ENCODE measurements around the gene EFS. TPM values are rescaled to one million over a fixed set of nuclear protein-coding genes. Genes with fewer than 3 reads are reported as not detected.

The EFS gene
- polyA plus RNA-seq, 3 donors, result not detected

DNA sequence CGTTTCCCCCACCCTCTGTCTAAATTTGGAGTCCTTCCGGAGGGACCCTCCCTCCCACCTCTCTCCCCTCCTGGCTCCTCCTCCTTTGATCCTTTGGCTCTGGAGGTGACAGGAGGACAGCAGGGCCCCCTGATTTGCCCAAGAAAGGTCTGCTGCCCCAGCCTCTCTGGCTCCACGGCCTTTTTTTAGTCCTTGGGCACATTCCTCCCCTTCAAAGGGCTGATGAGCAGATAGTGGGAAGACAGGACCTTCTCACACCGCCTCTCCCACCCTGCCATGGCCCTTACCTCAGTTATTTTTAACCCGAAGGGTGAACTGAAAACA lies 43.3 kb upstream of the EFS start:
- Histone ChIP-seq H4K20me1 (ENCODE audit: insufficient read depth, low read length) (no peaks in the 10 kb centered on the region), H3K9me3 (replicated peaks in 1 of 2; ENCODE audit: control insufficient read depth in 1 of 2, insufficient read depth in 1 of 2, low read length in 2 of 2) (no peaks in the 10 kb centered on the region), H3K4me3 (replicated peaks in 1 of 3; ENCODE audit: low read depth in 2 of 3, low read length in 3 of 3) (no peak overlapping the region), H2AFZ (ENCODE audit: insufficient read depth, low read depth, low read length, poor library complexity, severe bottlenecking) (no peak overlapping the region), H3K27ac (ENCODE audit: low read depth in 1 of 2, low read length in 2 of 2) (no peak overlapping the region), H3K36me3 (replicated peaks in 1 of 2; ENCODE audit: control insufficient read depth in 1 of 2, insufficient read depth in 2 of 2, low read length in 2 of 2) (no peaks in the 10 kb centered on the region), H3K4me2 (replicated peaks; ENCODE audit: extremely low read depth, low read length, poor library complexity, severe bottlenecking) (no peak overlapping the region), H3K9ac (ENCODE audit: insufficient read depth, low read length, poor library complexity, severe bottlenecking) (no peak overlapping the region), H3K4me1 (ENCODE audit: control insufficient read depth in 1 of 2, insufficient read depth in 2 of 2, low read length in 2 of 2) (no peaks in the 10 kb centered on the region), H3K27me3 (ENCODE audit: control insufficient read depth in 2 of 2, insufficient read depth in 2 of 2, low read length in 2 of 2) (no peaks in the 10 kb centered on the region), H3K79me2 (ENCODE audit: insufficient read depth, low read length) (no peaks in the 10 kb centered on the region)
- DNase-seq, result no peak
- TF ChIP-seq, protein P1, sequence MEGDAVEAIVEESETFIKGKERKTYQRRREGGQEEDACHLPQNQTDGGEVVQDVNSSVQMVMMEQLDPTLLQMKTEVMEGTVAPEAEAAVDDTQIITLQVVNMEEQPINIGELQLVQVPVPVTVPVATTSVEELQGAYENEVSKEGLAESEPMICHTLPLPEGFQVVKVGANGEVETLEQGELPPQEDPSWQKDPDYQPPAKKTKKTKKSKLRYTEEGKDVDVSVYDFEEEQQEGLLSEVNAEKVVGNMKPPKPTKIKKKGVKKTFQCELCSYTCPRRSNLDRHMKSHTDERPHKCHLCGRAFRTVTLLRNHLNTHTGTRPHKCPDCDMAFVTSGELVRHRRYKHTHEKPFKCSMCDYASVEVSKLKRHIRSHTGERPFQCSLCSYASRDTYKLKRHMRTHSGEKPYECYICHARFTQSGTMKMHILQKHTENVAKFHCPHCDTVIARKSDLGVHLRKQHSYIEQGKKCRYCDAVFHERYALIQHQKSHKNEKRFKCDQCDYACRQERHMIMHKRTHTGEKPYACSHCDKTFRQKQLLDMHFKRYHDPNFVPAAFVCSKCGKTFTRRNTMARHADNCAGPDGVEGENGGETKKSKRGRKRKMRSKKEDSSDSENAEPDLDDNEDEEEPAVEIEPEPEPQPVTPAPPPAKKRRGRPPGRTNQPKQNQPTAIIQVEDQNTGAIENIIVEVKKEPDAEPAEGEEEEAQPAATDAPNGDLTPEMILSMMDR (IDR thresholded peaks at IDR 0.05), result no peak
- H3K4me1 Mint-ChIP-seq, result peaks cover 1% of the 10 kb centered on the region
- no peak overlapping the region for H3K27ac Mint-ChIP-seq
- WGBS (ENCODE audit: insufficient coverage), result 100% methylated on average over 1 of the region's 5 CpGs
- no peaks in the 10 kb centered on the region for H3K36me3 Mint-ChIP-seq
- H3K9me3 Mint-ChIP-seq, result no peaks in the 10 kb centered on the region
- H3K4me3 Mint-ChIP-seq, result no peak overlapping the region
- intact Hi-C loops (cut with micrococcal nuclease), result no loop called here
- H3K27me3 Mint-ChIP-seq (ENCODE audit: low read depth in 3 of 3), result peaks cover 2 to 30% (median 3%) of the 10 kb centered on the region in 3 donors

DNA sequence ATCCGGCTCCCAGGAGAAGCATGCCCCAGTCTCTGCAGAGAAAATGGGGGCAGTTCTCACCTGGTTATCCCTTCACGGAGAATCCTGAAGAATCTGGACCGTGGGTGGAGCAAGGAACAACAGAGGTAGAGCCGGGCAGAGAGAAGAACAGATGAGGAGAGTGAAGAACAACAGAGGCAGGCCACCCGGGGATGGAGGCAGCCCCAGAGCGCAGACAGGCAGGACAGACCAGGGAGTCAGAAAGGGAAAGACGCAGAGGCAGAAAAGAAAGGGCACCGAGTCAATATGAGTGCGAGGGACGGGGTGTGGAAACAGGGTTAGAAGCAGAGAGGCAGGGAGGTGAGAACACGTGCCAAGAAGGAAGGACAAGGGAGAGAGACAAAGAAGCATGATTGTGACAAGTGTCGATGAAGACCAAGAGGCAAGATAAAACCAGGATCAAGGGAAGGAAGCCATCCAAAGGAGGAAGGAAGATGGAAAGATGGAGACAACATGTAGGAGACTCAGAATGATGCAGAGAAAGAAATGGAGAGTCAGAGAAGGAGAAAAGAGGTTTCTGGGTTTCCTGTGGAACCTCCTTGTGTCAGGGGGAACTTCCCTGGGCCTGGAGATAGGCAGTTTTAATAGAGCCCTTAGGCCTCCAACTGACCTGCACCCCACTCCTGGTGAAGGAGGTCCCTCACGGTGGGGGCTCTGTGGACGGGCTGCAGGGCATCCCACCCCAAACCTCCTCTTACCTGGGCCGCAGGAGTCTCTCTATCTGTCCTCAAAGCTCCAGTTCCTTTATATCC lies 42.7 kb upstream of the EFS start, which contains the start of gene MYH6:
Gene MYH6, minus strand, starts transcription at position 758 of the 791 bp plus-strand sequence. CDS start 1,050 bp downstream, outside the sequence.
- H3K9ac ChIP-seq (ENCODE audit: insufficient read depth, low read length, poor library complexity, severe bottlenecking), result no peak within 1 kb of the TSS
- intact Hi-C loops (cut with micrococcal nuclease), result no loop called here
- no peaks in the 10 kb centered on the region for H3K9me3 ChIP-seq (replicated peaks in 1 of 2; ENCODE audit: control insufficient read depth in 1 of 2, insufficient read depth in 1 of 2, low read length in 2 of 2)
- no peak within 1 kb of the TSS for H3K4me3 Mint-ChIP-seq
- no peaks in the 10 kb centered on the region for H3K36me3 ChIP-seq (replicated peaks in 1 of 2; ENCODE audit: control insufficient read depth in 1 of 2, insufficient read depth in 2 of 2, low read length in 2 of 2)
- 88% methylated on average over 14 of the region's 15 CpGs for WGBS (ENCODE audit: insufficient coverage)
- H3K4me1 ChIP-seq (ENCODE audit: control insufficient read depth in 1 of 2, insufficient read depth in 2 of 2, low read length in 2 of 2), result peaks cover 0 to 3% of the 10 kb centered on the region in 2 donors
- no peaks in the 10 kb centered on the region for H4K20me1 ChIP-seq (ENCODE audit: insufficient read depth, low read length)
- no peaks in the 10 kb centered on the region for H3K36me3 Mint-ChIP-seq
- no peak for DNase-seq
- TF ChIP-seq, protein P1 (IDR thresholded peaks at IDR 0.05), result no peak
- H3K4me2 ChIP-seq (replicated peaks; ENCODE audit: extremely low read depth, low read length, poor library complexity, severe bottlenecking), result no peak within 1 kb of the TSS
- peaks cover 7% of the 10 kb centered on the region for H3K4me1 Mint-ChIP-seq
- no peaks in the 10 kb centered on the region for H3K9me3 Mint-ChIP-seq
- peak within 1 kb of the TSS in 1 of 7 donors; percentile 55 for H3K27ac Mint-ChIP-seq
- no peak within 1 kb of the TSS for H3K4me3 ChIP-seq (replicated peaks in 1 of 3; ENCODE audit: low read depth in 2 of 3, low read length in 3 of 3)
- H3K27ac ChIP-seq (ENCODE audit: low read depth in 1 of 2, low read length in 2 of 2), result no peak within 1 kb of the TSS
- H2AFZ ChIP-seq (ENCODE audit: insufficient read depth, low read depth, low read length, poor library complexity, severe bottlenecking), result no peak within 1 kb of the TSS
- H3K79me2 ChIP-seq (ENCODE audit: insufficient read depth, low read length), result no peaks in the 10 kb centered on the region
- H3K27me3 Mint-ChIP-seq (ENCODE audit: low read depth in 3 of 3), result peaks cover 3 to 27% (median 3%) of the 10 kb centered on the region in 3 donors
- no peaks in the 10 kb centered on the region for H3K27me3 ChIP-seq (ENCODE audit: control insufficient read depth in 2 of 2, insufficient read depth in 2 of 2, low read length in 2 of 2)

Data from CD14-positive monocyte (primary cell).